ENCODE data around the gene ZMIZ1. TPM values are rescaled to one million over a fixed set of nuclear protein-coding genes. Genes with fewer than 3 reads are reported as not detected.

Gene ZMIZ1
- total and polyA plus RNA-seq, 2 donors from 2014 or later: 14.2 to 97.6 TPM

- H3K4me3 ChIP-seq (ENCODE audit: low read length in 3 of 3): no peak overlapping the region
- peak overlapping the region; percentile 42 to 47 for H3K27ac ChIP-seq (ENCODE audit: low read depth in 2 of 2, low read length in 2 of 2)
- no peaks in the 10 kb centered on the region for H3K27me3 ChIP-seq (ENCODE audit: control insufficient read depth, insufficient read depth, low read length)
- TF ChIP-seq CTCF (IDR thresholded peaks at IDR 0.05; ENCODE audit: borderline replicate concordance, extremely low read depth, insufficient read depth): no peak
- H3K4me1 ChIP-seq (ENCODE audit: control insufficient read depth in 2 of 3, insufficient read depth in 2 of 3, low read depth in 1 of 3, low read length in 3 of 3): peaks cover 2 to 46% (median 39%) of the 10 kb centered on the region in 3 donors
- H3K36me3 ChIP-seq (ENCODE audit: control insufficient read depth in 2 of 3, insufficient read depth in 3 of 3, low read length in 3 of 3): peaks cover 0 to 4% (median 0%) of the 10 kb centered on the region in 3 donors
- H3K9me3 ChIP-seq (ENCODE audit: control insufficient read depth in 2 of 3, insufficient read depth in 1 of 3, low read length in 3 of 3): no peaks in the 10 kb centered on the region
- H3K9ac ChIP-seq (ENCODE audit: low read length in 3 of 3): no peak overlapping the region
- intact Hi-C loops (cut with DNase I): no loop called here
- no peak for FAIRE-seq
- no peak for DNase-seq
Observed at GRCh38 chr10:79262959-79263746, 194.4 kb downstream of the ZMIZ1 start.

GRCh38 chr10:79263939-79264338 lies 195.2 kb downstream of the ZMIZ1 start:
- H3K27me3 ChIP-seq (ENCODE audit: control insufficient read depth, insufficient read depth, low read length): no peaks in the 10 kb centered on the region
- no peak for TF ChIP-seq CTCF (IDR thresholded peaks at IDR 0.05; ENCODE audit: borderline replicate concordance, extremely low read depth, insufficient read depth)
- no peak overlapping the region for H3K4me3 ChIP-seq (ENCODE audit: low read length in 3 of 3)
- DNase-seq (no peak), FAIRE-seq (no peak)
- H3K9ac ChIP-seq (ENCODE audit: low read length in 3 of 3): no peak overlapping the region
- peaks cover 2 to 50% (median 39%) of the 10 kb centered on the region in 3 donors for H3K4me1 ChIP-seq (ENCODE audit: control insufficient read depth in 2 of 3, insufficient read depth in 2 of 3, low read depth in 1 of 3, low read length in 3 of 3)
- peak overlapping the region; percentile 63 to 66 for H3K27ac ChIP-seq (ENCODE audit: low read depth in 2 of 2, low read length in 2 of 2)
- peaks cover 0 to 9% (median 0%) of the 10 kb centered on the region in 3 donors for H3K36me3 ChIP-seq (ENCODE audit: control insufficient read depth in 2 of 3, insufficient read depth in 3 of 3, low read length in 3 of 3)
- H3K9me3 ChIP-seq (ENCODE audit: control insufficient read depth in 2 of 3, insufficient read depth in 1 of 3, low read length in 3 of 3): no peaks in the 10 kb centered on the region
- intact Hi-C loops (cut with DNase I): no loop called here

GRCh38 chr10:79264942-79265341 lies 196.2 kb downstream of the ZMIZ1 start:
- DNase-seq (peak in 3 of 5 donors; percentile 60 to 89 (median 67)), FAIRE-seq (no peak)
- Histone ChIP-seq H3K9me3 (ENCODE audit: control insufficient read depth in 2 of 3, insufficient read depth in 1 of 3, low read length in 3 of 3) (no peaks in the 10 kb centered on the region), H3K27me3 (ENCODE audit: control insufficient read depth, insufficient read depth, low read length) (no peaks in the 10 kb centered on the region), H3K9ac (ENCODE audit: low read length in 3 of 3) (peak overlapping the region in 1 of 3 donors; percentile 10), H3K4me3 (ENCODE audit: low read length in 3 of 3) (no peak overlapping the region), H3K4me1 (ENCODE audit: control insufficient read depth in 2 of 3, insufficient read depth in 2 of 3, low read depth in 1 of 3, low read length in 3 of 3) (peaks cover 2 to 49% (median 39%) of the 10 kb centered on the region in 3 donors), H3K27ac (ENCODE audit: low read depth in 2 of 2, low read length in 2 of 2) (peak overlapping the region; percentile 63 to 66), H3K36me3 (ENCODE audit: control insufficient read depth in 2 of 3, insufficient read depth in 3 of 3, low read length in 3 of 3) (peaks cover 0 to 9% (median 0%) of the 10 kb centered on the region in 3 donors)
- intact Hi-C loops (cut with DNase I): no loop called here
- no peak for TF ChIP-seq CTCF (IDR thresholded peaks at IDR 0.05; ENCODE audit: borderline replicate concordance, extremely low read depth, insufficient read depth)

Data from kidney (tissue), 14 donors.